Right atrium auricular region (tissue), 2 donors: ENCODE data around the gene ZNF211. TPM values are rescaled to one million over a fixed set of nuclear protein-coding genes. Genes with fewer than 3 reads are reported as not detected.

Experiments used
- DNase-seq: peaks from one replicate; pipeline ENCODE4 v3.0.0-alpha.2; 2019; ENCODE audit warnings: low spot score
- H3K27ac ChIP-seq, 2 donors: fragments of 200-600 bp; sonication (generic); 1 replicate in 1 of 2; 2 replicates in 1 of 2; pipeline ENCODE4 v1.5.1; 2016 to 2019
- H3K27me3 ChIP-seq, 2 donors: fragments of 200-600 bp; sonication (generic); one replicate each; pipeline versions ENCODE4 v1.5.1 to v1.6.0; 2017 to 2019
- H3K36me3 ChIP-seq: fragments of 200-600 bp; sonication (generic); one replicate; pipeline ENCODE4 v1.5.1; 2016
- H3K4me1 ChIP-seq, 2 donors: fragments of 200-600 bp; sonication (generic); one replicate each; pipeline versions ENCODE4 v1.5.1 to v1.6.0; 2017 to 2019
- H3K4me3 ChIP-seq, 2 donors: fragments of 200-600 bp; sonication (generic); 1 replicate in 1 of 2; 2 replicates in 1 of 2; pipeline ENCODE4 v1.5.1; 2017 to 2019; ENCODE audit warnings: mild to moderate bottlenecking in 1 of 2, moderate library complexity in 1 of 2
- H3K9me3 ChIP-seq, 2 donors: fragments of 200-600 bp; sonication (generic); one replicate each; pipeline ENCODE4 v1.5.1; 2019
- CTCF ChIP-seq, 2 donors: fragments of 200-600 bp; sonication (generic); IDR thresholded peaks; one replicate each; pipeline ENCODE4 v1.5.1; 2019; ENCODE audit warnings: antibody characterized with exemption in 2 of 2
- total RNA-seq, 2 donors: library from RNA; depleted of rRNA; stranded (reverse); fragments of >200 nt; gene quantifications; one replicate each; pipeline ENCODE4 v1.1.0, GENCODE V29; 2016

ZNF211 gene
- 1 to 10 TPM; 8.8 to 9.7 TPM for total RNA-seq

- peak in 1 of 2 donors; percentile 31 for TF ChIP-seq CTCF (IDR thresholded peaks at IDR 0.05)
- Histone ChIP-seq H3K27ac (peak within 1 kb of the TSS; percentile 83 to 87), H3K27me3 (no peaks in the 10 kb centered on the region), H3K4me3 (peak within 1 kb of the TSS; percentile 80 to 89), H3K9me3 (peaks cover 0 to 29% of the 10 kb centered on the region in 2 donors), H3K4me1 (peaks cover 0 to 20% of the 10 kb centered on the region in 2 donors), H3K36me3 (peaks cover 46% of the 10 kb centered on the region)
- DNase-seq: peak; percentile 95
Measured at GRCh38 chr19:57632987-57633831, at the start of gene ZNF211. TSS of gene ZNF211 (plus strand) at chr19:57633168. CDS start at chr19:57633347, 179 bp downstream.

GRCh38 chr19:57583521-57584416 lies 49.2 kb upstream of the ZNF211 start, which contains the start of gene ZIK1:
TSS of gene ZIK1 (plus strand) at chr19:57584145. CDS start at chr19:57584357, 212 bp downstream.
- H3K27ac ChIP-seq: peak within 1 kb of the TSS; percentile 66 to 75
- H3K27me3 ChIP-seq: no peaks in the 10 kb centered on the region
- peak in 1 of 2 donors; percentile 50 for TF ChIP-seq CTCF (IDR thresholded peaks at IDR 0.05)
- H3K9me3 ChIP-seq: peaks cover 0 to 32% of the 10 kb centered on the region in 2 donors
- peak; percentile 91 for DNase-seq
- peaks cover 4% of the 10 kb centered on the region for H3K36me3 ChIP-seq
- peaks cover 0 to 20% of the 10 kb centered on the region in 2 donors for H3K4me1 ChIP-seq
- H3K4me3 ChIP-seq: peak within 1 kb of the TSS; percentile 53 to 72

GRCh38 chr19:57587529-57587928 lies 45.4 kb upstream of the ZNF211 start:
- Histone ChIP-seq H3K9me3 (peaks cover 14 to 70% of the 10 kb centered on the region in 2 donors), H3K4me1 (peaks cover 0 to 15% of the 10 kb centered on the region in 2 donors), H3K27me3 (no peaks in the 10 kb centered on the region), H3K4me3 (no peak overlapping the region), H3K36me3 (peaks cover 33% of the 10 kb centered on the region), H3K27ac (no peak overlapping the region)
- DNase-seq: no peak
- TF ChIP-seq CTCF (IDR thresholded peaks at IDR 0.05): no peak

GRCh38 chr19:57599377-57599760 lies 33.6 kb upstream of the ZNF211 start:
- H3K9me3 ChIP-seq: peaks cover 0 to 5% of the 10 kb centered on the region in 2 donors
- peaks cover 2% of the 10 kb centered on the region for H3K36me3 ChIP-seq
- no peaks in the 10 kb centered on the region for H3K27me3 ChIP-seq
- TF ChIP-seq CTCF (IDR thresholded peaks at IDR 0.05): no peak
- peak overlapping the region; percentile 66 to 91 for H3K4me3 ChIP-seq
- no peak for DNase-seq
- H3K4me1 ChIP-seq: peaks cover 0 to 8% of the 10 kb centered on the region in 2 donors
- peak overlapping the region; percentile 54 to 60 for H3K27ac ChIP-seq

GRCh38 chr19:57599761-57600383 lies 33.1 kb upstream of the ZNF211 start, which contains the start of gene ZNF530:
TSS of gene ZNF530 (plus strand) at chr19:57599885. CDS start at chr19:57604346, 4,461 bp downstream.
- Histone ChIP-seq H3K9me3 (peaks cover 0 to 10% of the 10 kb centered on the region in 2 donors), H3K27me3 (no peaks in the 10 kb centered on the region), H3K36me3 (peaks cover 7% of the 10 kb centered on the region), H3K27ac (peak within 1 kb of the TSS; percentile 54 to 60), H3K4me3 (peak within 1 kb of the TSS; percentile 66 to 91), H3K4me1 (peaks cover 0 to 8% of the 10 kb centered on the region in 2 donors)
- TF ChIP-seq CTCF (IDR thresholded peaks at IDR 0.05): no peak
- peak; percentile 97 for DNase-seq
